Epithelial cell of esophagus (primary cell): ENCODE measurements around the gene USP35.

Experiments
- DNase-seq: peaks from one replicate; pipeline ENCODE4 v3.0.0; 2010; ENCODE audit warnings: low read depth
- H3K4me3 ChIP-seq: 2 replicates; pipeline ENCODE4 v1.5.1; 2011; ENCODE audit warnings: mild to moderate bottlenecking, low read length, control low read depth
- CTCF ChIP-seq: IDR thresholded peaks from 2 replicates; pipeline ENCODE4 v1.5.1; 2011; ENCODE audit warnings: low read depth, mild to moderate bottlenecking, low read length, control low read depth, inconsistent platforms; ENCODE audit not compliant: insufficient read depth; ENCODE audit errors: missing control alignments

USP35 gene

DNA sequence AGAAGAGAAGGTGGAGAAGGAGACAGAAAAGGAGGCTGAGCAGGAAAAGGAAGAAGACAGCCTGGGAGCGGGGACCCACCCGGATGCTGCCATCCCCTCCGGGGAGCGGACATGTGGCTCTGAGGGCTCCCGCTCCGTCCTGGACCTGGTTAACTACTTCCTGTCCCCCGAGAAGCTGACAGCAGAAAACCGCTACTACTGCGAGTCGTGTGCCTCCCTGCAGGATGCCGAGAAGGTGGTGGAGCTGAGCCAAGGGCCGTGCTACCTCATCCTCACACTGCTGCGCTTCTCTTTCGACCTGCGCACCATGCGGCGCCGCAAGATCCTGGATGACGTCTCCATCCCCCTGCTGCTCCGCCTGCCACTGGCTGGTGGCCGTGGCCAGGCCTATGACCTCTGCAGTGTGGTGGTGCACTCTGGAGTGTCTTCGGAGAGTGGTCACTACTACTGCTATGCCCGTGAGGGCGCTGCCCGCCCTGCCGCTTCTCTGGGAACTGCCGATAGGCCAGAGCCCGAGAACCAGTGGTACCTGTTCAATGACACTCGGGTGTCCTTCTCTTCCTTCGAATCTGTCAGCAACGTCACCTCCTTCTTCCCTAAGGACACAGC, 21.4 kb downstream of the USP35 start:
- no peak overlapping the region for H3K4me3 ChIP-seq
- TF ChIP-seq CTCF = no peak
- no peak for DNase-seq

DNA sequence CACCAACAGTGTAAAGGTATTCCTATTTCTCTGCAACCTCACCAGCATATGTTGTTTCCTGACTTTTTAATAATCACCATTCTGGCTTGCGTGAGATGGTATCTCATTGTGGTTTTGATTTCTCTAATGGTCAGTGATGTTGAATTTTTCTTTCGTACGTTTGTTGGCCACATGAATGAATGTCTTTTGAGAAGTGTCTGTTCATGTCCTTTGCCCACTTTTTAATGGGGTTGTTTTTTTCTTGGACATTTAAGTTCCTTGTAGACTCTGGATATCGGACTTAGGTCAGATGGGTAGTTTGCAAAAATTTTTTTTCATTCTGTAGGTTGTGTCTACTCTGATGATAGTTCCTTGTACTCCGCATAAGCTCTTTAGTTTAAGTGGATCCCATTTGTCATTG, 22.8 kb downstream of the USP35 start:
- no peak for DNase-seq
- H3K4me3 ChIP-seq = no peak overlapping the region
- no peak for TF ChIP-seq CTCF

DNA sequence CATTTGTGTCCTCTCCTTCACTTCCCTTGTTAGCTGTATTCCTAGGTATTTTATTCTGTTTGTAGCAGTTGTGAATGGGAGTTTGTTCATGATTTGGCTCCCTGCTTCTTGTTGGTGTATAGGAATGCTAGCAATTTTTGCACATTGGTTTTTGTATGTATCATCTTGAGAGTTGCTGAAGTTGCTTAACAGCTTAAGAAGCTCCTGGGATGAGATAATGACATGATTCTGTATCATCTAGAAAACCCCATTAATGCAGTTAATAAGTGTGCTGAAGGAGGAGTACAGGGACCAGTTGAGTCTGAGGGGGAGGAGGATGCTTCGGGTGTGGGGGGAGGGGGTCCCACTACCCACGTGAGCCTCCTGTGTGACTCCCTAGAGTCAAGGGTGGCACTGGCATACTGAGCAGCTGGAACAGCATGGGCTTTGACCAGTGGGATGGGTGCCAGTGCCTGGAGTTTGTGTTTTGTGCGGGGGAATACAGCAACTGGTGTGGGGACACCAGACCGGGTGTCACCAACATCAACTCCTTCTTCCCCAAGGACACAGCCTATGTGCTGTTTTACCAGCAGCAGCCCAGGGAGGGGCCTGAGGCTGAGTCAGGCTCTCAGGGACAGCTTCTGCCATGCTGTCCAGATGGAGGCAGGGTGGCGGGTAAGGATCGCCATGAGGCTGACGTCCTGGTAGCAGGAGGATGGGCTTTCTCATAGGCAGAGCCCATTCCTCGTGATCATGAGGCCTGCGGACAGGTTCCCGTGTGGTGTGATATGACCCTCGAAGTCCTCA, 24.1 kb downstream of the USP35 start:
- TF ChIP-seq CTCF = no peak
- DNase-seq = no peak
- H3K4me3 ChIP-seq = no peak overlapping the region

DNA sequence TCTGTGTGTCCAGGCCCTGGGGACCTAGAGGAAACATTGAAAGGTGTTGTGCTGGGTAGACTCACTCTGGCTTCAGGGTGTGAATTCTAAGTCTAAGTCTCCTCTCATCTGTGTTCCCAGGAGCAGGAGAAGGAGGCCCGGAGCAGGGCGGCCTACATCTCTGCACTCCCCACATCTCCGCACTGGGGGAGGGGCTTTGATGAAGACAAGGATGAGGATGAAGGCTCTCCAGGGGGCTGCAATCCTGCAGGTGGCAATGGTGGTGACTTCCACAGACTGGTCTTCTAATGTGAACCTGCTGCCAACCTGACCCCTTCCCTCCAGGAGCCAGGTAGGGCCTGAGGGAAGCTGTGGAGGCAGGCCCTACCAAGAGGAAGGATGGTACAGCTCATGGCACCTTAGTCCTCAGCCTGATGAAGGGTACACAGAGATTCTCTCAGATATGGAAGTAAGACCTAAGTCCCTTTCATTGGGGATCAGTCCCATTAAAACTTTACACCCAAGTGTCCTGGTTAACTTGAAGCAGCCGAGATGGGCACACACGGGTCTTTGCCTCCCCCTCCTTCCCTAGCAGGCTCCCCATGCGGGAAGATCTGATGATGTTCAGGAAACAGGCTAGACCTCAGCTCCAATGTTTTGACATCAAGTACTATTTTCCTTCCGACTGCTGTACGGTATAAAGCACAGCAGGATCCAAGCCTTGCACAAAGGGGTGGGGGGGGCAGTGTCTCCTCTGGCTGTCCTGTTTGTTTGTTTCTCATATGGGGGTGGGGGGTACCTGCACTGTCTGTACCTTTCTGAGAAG, 25.0 kb downstream of the USP35 start:
- H3K4me3 ChIP-seq = no peak overlapping the region
- TF ChIP-seq CTCF = no peak
- DNase-seq = no peak

DNA sequence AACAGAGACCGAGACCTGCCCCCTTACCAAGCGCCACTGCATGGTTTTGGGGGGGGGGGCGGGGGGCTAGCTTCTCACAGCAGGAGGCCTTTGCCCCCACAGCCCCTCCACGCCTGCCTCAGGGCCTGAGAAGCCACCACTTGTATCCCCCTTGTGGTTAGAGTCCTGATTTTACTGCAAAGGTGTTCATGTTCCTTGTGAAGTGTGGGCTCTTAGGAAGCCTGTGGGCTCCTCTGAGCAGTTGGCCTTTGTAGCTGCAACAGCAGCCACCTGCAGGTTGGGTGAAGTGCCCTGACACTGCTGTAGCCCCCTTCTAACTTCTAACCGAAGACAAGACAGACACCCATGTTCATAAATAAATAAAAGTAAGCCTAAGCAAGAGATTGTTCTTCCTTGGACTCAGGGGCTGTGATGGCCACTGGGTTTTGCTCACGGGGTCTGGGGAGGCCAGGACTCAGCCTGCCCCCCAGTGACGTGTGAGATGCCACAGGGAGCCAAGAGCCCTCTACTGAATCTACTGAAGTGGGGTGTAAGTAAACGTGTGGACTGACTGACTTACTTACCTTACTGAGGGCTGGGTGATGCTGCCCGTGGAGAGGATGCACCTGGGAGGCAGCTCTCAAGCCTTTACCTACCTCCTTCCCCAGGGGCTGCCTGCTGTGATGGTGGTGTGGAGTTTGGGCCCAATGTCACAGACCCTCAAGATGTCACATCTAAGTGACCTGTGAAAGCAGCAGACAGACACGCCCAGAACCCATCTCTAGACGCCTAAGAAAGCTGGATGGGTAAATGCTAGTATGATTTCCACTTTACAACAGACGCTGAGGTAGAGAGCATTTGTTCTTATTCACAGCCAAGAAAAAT, 25.8 kb downstream of the USP35 start:
- DNase-seq = no peak
- no peak overlapping the region for H3K4me3 ChIP-seq
- TF ChIP-seq CTCF = no peak

- TF ChIP-seq CTCF = no peak
- no peak for DNase-seq
- H3K4me3 ChIP-seq = no peak overlapping the region
Measured at GRCh38 chr11:78216021-78216420, 27.3 kb downstream of the USP35 start.
